ENCODE results near the gene BCKDHA.
"Not testable (repeated sequence)": the region's sequence is repeated elsewhere in the genome, so short reads cannot be mapped to it uniquely, and the experiment has no call there.

BCKDHA gene

GRCh38 chr19:41364524-41365391 lies 32.9 kb upstream of the BCKDHA start:
- H3K4me3 ChIP-seq (ENCODE audit: low read depth, low read length), result peak overlapping the region; percentile 77
- no peak for DNase-seq (ENCODE audit: low read depth)

- DNase-seq (ENCODE audit: low read depth), result no peak
Observed at GRCh38 chr19:41366089-41366488, 31.5 kb upstream of the BCKDHA start.

GRCh38 chr19:41367848-41368301 lies 29.7 kb upstream of the BCKDHA start:
- H3K4me3 ChIP-seq (ENCODE audit: low read depth, low read length), result no peak overlapping the region
- no peak for DNase-seq (ENCODE audit: low read depth)

More at GRCh38 chr19:41366089-41366488, 31.5 kb upstream of the BCKDHA start:
- no peak overlapping the region for H3K4me3 ChIP-seq (ENCODE audit: low read depth, low read length)

GRCh38 chr19:41369769-41370168 lies 27.8 kb upstream of the BCKDHA start:
- H3K4me3 ChIP-seq (ENCODE audit: low read depth, low read length), result no peak overlapping the region
- DNase-seq (ENCODE audit: low read depth), result no peak

- not testable (repeated sequence) for DNase-seq (ENCODE audit: low read depth); H3K4me3 ChIP-seq (ENCODE audit: low read depth, low read length)
Observed at GRCh38 chr19:41371119-41371518, 26.5 kb upstream of the BCKDHA start.

GRCh38 chr19:41371541-41371940 lies 26.1 kb upstream of the BCKDHA start:
- H3K4me3 ChIP-seq (ENCODE audit: low read depth, low read length), result no peak overlapping the region
- DNase-seq (ENCODE audit: low read depth), result no peak

- no peak for DNase-seq (ENCODE audit: low read depth)
- H3K4me3 ChIP-seq (ENCODE audit: low read depth, low read length), result no peak overlapping the region
Observed at GRCh38 chr19:41372501-41372900, 25.1 kb upstream of the BCKDHA start.

GRCh38 chr19:41373993-41374392 lies 23.6 kb upstream of the BCKDHA start:
- DNase-seq (ENCODE audit: low read depth), result peak; percentile 75
- H3K4me3 ChIP-seq (ENCODE audit: low read depth, low read length), result no peak overlapping the region

- DNase-seq (ENCODE audit: low read depth), result no peak
- H3K4me3 ChIP-seq (ENCODE audit: low read depth, low read length), result peak within 1 kb of the TSS; percentile 61
Observed at GRCh38 chr19:41376241-41376997, 21.2 kb upstream of the BCKDHA start, which contains the start of gene TMEM91. TSS of gene TMEM91 (plus strand) at chr19:41376533. CDS start at chr19:41378310, 1,777 bp downstream.

- DNase-seq (ENCODE audit: low read depth), result no peak
- peak overlapping the region; percentile 61 for H3K4me3 ChIP-seq (ENCODE audit: low read depth, low read length)
Observed at GRCh38 chr19:41376998-41377365, 20.6 kb upstream of the BCKDHA start.

- H3K4me3 ChIP-seq (ENCODE audit: low read depth, low read length), result no peak overlapping the region
- no peak for DNase-seq (ENCODE audit: low read depth)
Observed at GRCh38 chr19:41377977-41378709, 19.5 kb upstream of the BCKDHA start.

GRCh38 chr19:41381536-41381935 lies 16.1 kb upstream of the BCKDHA start:
- not testable (repeated sequence) for DNase-seq (ENCODE audit: low read depth); H3K4me3 ChIP-seq (ENCODE audit: low read depth, low read length)

GRCh38 chr19:41384351-41384750 lies 13.3 kb upstream of the BCKDHA start:
- DNase-seq (ENCODE audit: low read depth), result no peak

GRCh38 chr19:41386442-41386841 lies 11.2 kb upstream of the BCKDHA start:
- H3K4me3 ChIP-seq (ENCODE audit: low read depth, low read length), result no peak overlapping the region
- DNase-seq (ENCODE audit: low read depth), result no peak

More at GRCh38 chr19:41384351-41384750, 13.3 kb upstream of the BCKDHA start:
- H3K4me3 ChIP-seq (ENCODE audit: low read depth, low read length), result no peak overlapping the region

GRCh38 chr19:41391618-41392017 lies 6.0 kb upstream of the BCKDHA start:
- H3K4me3 ChIP-seq (ENCODE audit: low read depth, low read length), result no peak overlapping the region
- DNase-seq (ENCODE audit: low read depth), result no peak

- no peak overlapping the region for H3K4me3 ChIP-seq (ENCODE audit: low read depth, low read length)
- no peak for DNase-seq (ENCODE audit: low read depth)
Observed at GRCh38 chr19:41392775-41393174, 4.8 kb upstream of the BCKDHA start.

- H3K4me3 ChIP-seq (ENCODE audit: low read depth, low read length), result no peak overlapping the region
- no peak for DNase-seq (ENCODE audit: low read depth)
Observed at GRCh38 chr19:41395355-41395754, 2.3 kb upstream of the BCKDHA start.

GRCh38 chr19:41398050-41398418 lies 416 bp downstream of the BCKDHA start:
- H3K4me3 ChIP-seq (ENCODE audit: low read depth, low read length), result peak overlapping the region; percentile 89
- DNase-seq (ENCODE audit: low read depth), result no peak

- peak overlapping the region; percentile 89 for H3K4me3 ChIP-seq (ENCODE audit: low read depth, low read length)
- no peak for DNase-seq (ENCODE audit: low read depth)
Observed at GRCh38 chr19:41398598-41398997, 980 bp downstream of the BCKDHA start.

- H3K4me3 ChIP-seq (ENCODE audit: low read depth, low read length), result no peak overlapping the region
- DNase-seq (ENCODE audit: low read depth), result no peak
Observed at GRCh38 chr19:41399091-41399490, 1.5 kb downstream of the BCKDHA start.
